Esophagus squamous epithelium (tissue), 4 donors: ENCODE data around the gene SMYD3.

Source experiments
- POLR2A ChIP-seq, 4 donors: fragments of 450-650 bp; IDR thresholded peaks; one replicate each; pipeline ENCODE4 v1.6.1; 2017; ENCODE audit warnings: antibody characterized with exemption in 4 of 4, mild to moderate bottlenecking in 4 of 4, moderate library complexity in 3 of 4
- TF ChIP-seq, protein P1 (sequence below), 6 experiments: fragments of 450-650 bp in 4 of 6; fragments of 200-600 bp in 2 of 6; sonication (generic) in 2 of 6; IDR thresholded peaks; one replicate each; pipeline ENCODE4 v1.5.1; 2016 to 2019; ENCODE audit warnings: antibody characterized with exemption in 6 of 6, mild to moderate bottlenecking in 4 of 6, moderate library complexity in 4 of 6

GRCh38 chr1:246032031-246032551, 475.0 kb downstream of the SMYD3 start:
- TF ChIP-seq, protein P1, sequence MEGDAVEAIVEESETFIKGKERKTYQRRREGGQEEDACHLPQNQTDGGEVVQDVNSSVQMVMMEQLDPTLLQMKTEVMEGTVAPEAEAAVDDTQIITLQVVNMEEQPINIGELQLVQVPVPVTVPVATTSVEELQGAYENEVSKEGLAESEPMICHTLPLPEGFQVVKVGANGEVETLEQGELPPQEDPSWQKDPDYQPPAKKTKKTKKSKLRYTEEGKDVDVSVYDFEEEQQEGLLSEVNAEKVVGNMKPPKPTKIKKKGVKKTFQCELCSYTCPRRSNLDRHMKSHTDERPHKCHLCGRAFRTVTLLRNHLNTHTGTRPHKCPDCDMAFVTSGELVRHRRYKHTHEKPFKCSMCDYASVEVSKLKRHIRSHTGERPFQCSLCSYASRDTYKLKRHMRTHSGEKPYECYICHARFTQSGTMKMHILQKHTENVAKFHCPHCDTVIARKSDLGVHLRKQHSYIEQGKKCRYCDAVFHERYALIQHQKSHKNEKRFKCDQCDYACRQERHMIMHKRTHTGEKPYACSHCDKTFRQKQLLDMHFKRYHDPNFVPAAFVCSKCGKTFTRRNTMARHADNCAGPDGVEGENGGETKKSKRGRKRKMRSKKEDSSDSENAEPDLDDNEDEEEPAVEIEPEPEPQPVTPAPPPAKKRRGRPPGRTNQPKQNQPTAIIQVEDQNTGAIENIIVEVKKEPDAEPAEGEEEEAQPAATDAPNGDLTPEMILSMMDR (IDR thresholded peaks at IDR 0.05) = no peak
- no peak for TF ChIP-seq POLR2A (IDR thresholded peaks at IDR 0.05)
